ENCODE results near the gene LRCH4.

The LRCH4 gene

GRCh38 chr7:100585511-100586265 lies at the start of gene LRCH4:
TSS of gene LRCH4 (minus strand) at chr7:100586129. CDS start at chr7:100586100, 29 bp downstream.
- DNase-seq = peak; percentile 69 to 77

DNA sequence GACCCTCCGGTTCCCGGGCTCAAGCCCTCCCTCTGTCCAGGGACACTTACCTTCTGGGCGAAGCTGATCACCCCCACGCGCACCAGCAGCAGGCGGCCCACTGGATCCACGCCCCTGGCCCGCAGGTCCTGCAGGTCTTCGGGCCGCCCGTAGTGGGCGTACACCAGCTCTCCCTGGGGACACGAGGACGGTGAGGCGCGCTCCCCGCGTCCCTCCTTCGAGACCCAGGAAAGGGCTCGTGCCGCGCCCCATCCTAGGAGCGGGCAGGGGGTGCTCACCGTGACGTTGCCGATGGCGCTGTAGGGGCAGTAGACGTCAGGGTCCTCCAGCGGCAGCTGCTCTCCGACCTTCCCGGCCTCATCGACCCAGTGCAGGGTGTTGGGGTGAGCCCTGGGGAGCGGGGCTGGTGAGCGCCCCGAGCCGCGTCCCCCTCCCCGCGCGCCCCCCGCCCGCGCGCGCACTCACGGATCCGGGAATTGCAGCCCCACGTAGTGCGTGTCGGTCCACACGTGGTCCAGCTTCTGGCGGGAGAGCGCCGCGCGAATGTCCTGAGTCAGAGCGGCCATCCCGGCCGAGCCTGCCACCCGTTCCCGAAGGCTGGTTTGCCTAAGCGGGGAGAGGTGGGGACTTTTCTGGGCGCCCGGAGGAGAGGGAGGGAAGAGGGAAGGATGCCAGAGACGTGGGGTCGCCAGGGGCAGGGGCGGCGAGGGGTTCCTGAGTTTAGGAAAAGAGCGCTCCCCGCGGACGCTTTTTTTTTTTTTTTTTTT lies 47.2 kb upstream of the LRCH4 start:
- peak; percentile 79 to 83 for DNase-seq

DNA sequence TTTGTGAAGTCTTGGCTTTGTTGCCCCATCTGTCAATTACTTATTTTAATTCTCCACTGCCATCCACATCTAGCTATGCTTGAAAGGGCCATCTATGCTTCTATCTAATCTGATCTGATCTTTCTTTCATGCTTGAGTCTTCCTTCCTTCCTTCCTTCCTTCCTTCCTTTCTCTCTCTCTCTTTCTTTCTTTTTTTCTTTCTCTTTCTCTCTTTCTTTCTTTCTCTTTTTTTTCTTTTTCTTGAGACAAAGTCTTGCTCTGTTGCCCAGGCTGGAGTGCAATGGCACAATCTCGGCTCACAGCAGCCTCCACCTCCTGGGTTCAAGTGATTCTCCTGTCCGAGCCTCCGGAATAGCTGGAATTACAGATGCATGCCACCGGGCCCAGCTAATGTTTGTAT lies 44.1 kb upstream of the LRCH4 start:
- DNase-seq = no peak

- peak; percentile 57 to 61 for DNase-seq
Observed at GRCh38 chr7:100629117-100629716, 43.3 kb upstream of the LRCH4 start.

DNA sequence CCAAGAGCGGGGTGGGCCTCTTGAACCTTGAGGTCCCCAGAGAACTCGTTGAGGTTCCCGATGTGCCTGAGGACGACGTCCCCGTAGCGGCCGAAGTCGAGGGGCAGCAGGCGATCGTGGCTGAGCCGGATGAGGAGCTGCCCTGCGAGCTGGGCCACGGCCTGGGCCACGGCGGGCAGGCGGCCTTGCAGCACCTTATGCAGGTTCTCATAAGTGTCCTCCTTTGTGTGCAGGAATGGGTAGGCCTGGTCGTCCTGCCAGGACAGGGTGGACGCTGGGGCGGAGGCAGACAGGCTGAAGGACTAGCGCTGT lies 41.3 kb upstream of the LRCH4 start:
- no peak for DNase-seq

DNA sequence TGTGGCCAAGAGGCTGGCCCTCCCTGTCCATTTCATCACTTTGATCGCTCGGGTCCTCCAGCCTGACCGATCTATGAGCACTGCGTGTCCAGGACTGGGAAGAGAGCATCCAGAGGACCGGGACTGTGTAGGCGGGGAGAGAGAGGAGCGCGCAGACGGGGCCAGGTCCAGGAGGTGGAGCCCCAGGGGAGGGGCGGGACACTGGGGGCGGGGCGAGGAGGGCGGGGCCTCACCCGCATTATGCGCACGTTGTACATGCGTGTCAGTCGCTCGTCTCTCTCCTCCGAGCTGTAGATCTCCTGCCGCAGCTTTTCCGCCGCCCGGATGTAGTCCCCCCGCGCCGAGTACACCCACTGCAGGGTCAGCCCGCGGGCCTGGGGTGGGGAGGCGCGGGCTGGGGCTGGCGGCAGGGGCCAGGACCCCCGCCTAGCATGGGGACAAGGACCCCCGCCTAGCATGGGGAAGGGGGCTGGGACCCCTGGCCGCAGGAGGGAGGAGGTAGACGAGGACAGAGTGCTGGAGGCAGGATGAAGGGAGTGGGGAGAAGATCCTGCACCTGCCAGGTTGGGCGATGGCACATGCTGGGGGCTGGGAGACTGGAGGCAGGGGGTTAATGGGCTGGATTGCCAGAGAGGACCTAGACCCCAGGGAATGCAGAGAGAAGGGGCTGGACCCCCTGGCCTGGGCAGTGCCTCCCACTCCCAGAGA lies 40.8 kb upstream of the LRCH4 start:
- DNase-seq = peak; percentile 89 to 93

DNA sequence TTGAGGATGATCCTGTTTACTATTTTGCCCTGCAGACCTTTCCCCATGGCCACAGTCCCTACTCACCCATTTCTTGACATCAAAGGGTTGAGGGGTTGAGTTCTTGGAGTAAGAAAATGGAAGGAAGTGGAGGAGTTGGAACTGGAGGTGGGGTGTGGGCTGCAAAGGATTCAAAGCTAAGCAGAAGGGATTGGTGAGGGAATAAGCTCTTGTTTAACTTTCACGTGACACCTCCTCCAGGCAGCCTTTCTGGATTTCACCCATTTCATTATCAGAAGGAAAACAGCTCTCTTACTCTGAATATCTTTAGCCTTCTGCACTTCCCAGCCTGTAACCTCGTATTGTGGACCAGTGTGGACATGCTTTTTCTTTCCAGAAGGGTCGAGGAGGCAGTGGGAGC lies 40.1 kb upstream of the LRCH4 start:
- DNase-seq = no peak

GRCh38 chr7:100623951-100624824 lies 38.3 kb upstream of the LRCH4 start:
- no peak for DNase-seq

DNA sequence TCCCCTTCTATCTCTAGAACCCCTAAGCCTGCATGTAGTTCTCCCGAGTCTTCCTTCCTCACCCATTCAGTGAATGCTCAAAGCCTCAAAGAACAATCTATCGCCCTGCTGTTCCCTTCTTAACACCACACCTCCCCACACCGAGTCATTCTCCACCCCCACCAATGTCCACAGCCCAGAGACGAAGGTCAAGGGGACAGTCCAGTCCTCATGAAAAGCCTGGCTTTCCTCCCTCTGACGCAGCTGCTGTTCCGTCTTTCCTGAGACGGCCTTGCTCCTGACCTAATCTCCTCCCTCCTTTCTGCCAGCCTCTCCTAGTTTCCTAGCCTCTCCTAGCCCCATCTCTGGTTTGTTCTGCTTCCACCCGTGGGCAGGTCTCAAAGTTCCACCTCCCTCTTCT lies 35.6 kb upstream of the LRCH4 start:
- DNase-seq = no peak

- no peak for DNase-seq
Observed at GRCh38 chr7:100620804-100621203, 34.9 kb upstream of the LRCH4 start.

GRCh38 chr7:100620239-100620638 lies 34.3 kb upstream of the LRCH4 start:
- DNase-seq = no peak

DNA sequence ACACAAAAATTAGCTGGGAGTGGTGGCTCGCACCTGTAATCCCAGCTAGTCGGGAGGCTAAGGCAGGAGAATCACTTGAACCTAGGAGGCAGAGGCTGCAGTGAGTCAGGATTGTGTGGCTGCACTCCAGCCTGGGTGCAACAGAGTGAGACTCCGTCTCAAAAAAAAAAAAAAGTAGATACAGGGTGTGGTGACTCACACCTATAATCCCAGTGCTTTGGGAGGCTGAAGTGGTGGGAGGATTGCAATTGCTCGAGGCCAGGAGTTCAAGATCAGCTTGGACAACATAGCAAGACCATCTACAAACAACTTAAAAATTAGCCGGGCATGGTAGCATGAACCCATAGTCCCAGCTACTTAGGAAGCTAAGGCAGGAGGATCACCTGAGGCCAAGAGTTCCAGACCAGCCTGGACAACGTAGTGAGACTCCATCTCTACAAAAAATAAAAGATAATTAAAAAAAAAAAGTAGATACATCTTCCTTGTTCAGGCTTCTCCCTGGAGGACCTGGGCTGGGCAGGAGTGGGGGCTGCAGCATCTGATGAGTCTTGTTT lies 28.5 kb upstream of the LRCH4 start:
- no peak for DNase-seq

DNA sequence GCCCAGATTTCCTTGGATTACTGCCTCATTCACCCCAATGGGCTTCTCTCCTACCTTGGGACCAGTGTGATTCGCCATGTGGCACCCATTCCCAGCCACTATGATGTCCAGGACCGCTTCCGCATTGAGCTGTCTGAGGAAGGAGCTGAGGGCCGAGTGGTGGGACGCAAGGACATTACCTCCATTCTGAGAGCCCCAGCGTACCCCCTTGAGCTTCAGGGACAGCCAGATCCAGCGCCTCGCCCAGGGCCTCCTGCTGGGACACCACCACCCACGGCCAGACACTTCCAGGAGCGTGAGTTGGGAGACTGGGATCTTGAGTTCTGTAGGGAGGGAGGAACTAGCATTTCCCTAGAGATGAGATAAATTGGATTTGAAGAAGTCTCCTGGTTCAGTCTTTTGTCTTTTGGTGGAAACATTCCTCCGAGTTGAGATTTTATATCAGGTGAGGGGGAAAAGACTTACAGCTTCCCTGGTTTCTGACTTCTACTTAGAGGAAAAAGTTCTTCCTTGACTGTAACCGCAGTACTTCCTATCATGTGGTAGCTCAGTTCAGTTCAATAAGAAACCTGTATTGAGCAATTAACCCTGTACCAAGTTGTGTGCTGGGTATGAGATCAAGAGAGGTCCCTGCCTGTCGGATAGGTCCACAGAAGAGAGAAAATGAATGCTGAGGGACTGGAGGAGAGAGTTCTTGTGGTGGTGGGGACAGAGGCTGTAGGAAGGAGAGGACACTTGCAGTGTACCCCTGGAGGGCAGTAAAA lies 27.7 kb upstream of the LRCH4 start:
- DNase-seq = no peak

GRCh38 chr7:100612730-100613390 lies 26.9 kb upstream of the LRCH4 start:
- peak in 1 of 2 experiments; percentile 33 for DNase-seq

DNA sequence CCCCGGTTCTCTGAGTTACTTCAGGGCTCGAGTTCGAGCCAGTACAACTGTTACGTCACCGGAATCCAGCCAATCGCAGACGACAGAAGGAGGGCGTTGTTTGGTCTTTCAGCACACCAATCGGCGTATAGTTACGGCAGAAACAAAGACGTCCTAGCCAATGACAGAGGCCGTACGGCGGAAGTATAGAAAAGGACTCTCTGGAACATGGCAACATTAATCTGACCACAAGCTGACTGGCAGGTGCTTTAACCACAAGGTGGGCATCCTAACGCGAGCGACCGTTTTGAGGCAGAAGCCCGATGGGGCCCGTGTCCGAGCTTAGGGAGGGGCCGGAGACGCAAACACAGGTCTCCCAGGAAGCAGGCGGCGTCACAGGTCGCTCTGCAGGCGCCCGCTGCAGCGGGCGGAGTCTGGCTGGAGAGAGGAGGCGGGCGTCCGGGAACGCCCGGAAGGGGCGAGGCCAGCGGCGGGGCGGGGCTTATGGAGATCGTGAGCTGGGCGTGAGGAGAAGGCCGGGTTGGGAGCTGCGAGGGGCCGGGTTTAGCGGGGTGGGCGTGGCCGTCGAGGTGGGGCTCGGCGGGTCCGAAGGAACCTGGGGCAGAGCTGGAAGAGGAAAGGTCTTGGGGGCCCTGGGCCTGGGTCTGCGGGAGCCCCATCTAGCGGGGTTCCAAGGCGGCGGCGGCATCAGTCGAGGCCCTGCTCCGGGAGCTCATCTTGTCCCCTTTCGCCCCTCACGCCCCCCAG lies 26.2 kb upstream of the LRCH4 start, which contains the start of gene MOSPD3:
TSS of gene MOSPD3 (plus strand) at position 558 of the 747 bp plus-strand sequence. CDS start 252 bp downstream, outside the sequence.
- DNase-seq = peak; percentile 99

DNA sequence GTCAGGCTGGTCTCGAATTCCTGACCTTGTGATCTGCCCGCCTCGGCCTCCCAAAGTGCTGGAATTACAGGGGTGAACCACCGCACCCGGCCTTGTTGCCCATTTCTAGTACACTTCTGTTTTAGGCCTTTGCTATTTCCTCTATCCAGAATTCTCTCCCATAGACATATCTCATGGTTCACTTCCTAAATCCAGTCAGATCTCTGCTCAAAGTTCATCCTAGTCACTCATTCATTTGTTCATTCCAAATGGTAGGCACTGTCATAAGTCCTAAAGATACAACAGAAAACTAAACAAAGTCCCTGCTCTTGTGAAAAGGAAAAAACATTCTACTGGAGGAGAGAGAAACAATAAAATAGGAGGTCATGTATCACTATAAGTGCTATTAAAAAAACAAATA lies 24.0 kb upstream of the LRCH4 start:
- DNase-seq = no peak

DNA sequence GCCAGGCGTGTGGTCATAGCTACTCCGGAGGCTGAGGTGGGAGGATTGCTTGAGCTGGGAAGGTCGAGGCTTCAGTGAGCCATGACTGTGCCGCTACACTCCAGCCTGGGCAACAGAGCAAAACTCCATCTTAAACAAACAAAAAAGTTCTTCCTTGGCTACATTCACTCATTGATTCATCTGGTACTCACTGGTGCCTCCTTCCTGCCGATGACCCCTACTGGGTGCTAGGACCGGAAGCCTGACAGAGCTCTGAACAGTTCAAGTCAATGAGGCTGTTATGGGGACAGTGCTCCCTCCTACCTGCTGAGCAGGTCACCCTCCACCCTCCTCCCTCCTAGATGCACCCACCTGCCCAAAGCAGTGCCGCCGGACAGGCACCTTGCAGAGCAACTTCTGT lies 21.2 kb upstream of the LRCH4 start:
- DNase-seq = no peak

DNA sequence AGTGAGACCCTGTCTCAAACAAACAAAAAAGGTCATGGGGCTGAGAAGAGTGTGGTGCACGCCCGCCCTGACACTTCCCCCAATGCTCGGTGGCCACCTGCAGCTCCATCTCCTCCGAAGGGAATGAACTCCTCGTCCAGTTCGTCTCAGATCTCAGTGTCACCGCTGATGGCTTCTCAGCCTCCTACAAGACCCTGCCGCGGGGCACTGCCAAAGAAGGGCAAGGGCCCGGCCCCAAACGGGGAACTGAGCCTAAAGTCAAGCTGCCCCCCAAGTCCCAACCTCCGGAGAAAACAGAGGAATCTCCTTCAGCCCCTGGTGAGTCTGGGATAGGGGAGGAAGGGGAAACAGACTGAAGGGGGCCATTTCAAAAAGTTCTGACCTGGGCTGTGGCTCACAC lies 20.4 kb upstream of the LRCH4 start:
- no peak for DNase-seq

GRCh38 chr7:100604976-100605911 lies 19.3 kb upstream of the LRCH4 start:
- DNase-seq = peak; percentile 62 to 66
